GM19035 (cell line): ENCODE measurements around the gene SULT1E1.
"Not testable (repeated sequence)": the region's sequence is repeated elsewhere in the genome, so short reads cannot be mapped to it uniquely, and the experiment has no call there.

Source experiments
- ATAC-seq: cut with Tn5 transposase; IDR thresholded peaks from one replicate; pipeline ENCODE4 v1.9.1; 2021; ENCODE audit not compliant: unreplicated experiment

Gene SULT1E1

DNA sequence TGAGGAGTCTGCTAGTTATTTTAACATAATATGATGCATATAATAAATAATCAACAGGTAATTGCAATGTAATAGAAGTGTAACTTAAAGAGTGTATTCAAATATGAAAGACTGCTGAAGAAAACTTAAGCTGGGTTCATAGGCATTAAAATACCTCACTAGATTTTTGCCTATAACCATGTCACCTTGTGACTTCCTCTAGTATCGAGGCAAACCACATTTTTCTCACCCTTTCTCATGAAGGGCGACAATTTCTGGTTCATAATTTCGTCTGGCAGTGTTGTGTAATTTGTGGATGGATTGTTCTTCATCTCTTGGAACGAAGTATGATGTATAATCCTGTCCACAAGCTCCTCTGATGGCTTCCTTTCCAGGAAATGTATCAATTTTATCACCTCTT lies 16.0 kb downstream of the SULT1E1 start:
- no peak for ATAC-seq

DNA sequence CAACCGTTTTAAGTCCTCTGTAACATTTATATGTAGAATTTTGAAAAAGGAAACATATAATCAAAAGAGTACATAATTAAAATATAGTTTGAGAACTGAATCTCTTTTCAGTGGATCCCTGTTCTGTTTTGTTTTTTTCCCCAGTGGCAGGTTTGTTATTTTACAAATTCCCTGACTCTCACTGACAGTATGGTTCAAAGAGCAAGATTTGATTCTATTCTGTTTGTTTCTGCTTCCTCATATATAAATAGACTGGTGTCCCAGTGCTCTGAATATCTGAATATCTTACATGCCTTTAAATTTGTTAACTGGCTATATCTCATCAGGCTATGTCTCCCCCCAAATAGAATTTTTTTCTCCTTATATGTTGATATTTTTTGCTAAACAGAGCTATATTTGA lies 16.6 kb downstream of the SULT1E1 start:
- ATAC-seq = no peak

DNA sequence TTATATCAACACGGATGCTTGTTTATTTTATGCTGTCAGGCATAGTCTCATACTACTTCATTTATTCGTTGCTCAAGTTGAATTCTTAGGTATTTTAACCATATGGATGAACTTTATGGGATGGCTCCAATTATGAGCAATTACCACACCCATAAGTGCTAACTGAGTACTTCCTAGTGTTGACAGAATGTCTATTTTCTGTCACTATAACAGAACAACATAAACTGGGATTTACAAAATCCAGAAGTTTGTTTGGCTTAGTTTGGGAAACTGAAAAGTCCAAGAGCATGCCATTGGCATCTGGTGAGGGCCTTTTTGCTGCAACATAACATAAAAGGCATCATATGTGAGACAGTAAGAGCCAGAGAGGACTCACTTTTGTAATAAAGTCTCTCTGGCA lies 21.0 kb downstream of the SULT1E1 start:
- ATAC-seq = no peak

DNA sequence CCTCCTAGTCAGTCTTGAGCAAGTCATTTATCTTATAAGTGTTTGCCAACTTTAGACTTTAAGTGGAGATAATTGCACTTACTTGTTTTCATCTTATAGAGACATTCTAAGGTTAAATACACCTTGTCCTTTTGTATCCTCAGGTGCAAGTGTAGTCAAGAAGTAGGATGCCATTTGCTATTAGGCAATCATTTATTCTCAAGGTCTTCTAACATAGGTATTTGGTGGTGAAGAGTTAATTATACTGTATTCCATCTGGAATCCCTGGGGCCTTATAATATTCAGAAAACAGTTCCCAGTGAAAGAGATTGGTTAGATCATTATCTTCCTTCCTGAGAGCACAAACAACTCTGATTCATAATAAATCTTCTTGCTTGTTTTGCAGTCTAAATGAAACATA lies 23.7 kb downstream of the SULT1E1 start:
- ATAC-seq = no peak

DNA sequence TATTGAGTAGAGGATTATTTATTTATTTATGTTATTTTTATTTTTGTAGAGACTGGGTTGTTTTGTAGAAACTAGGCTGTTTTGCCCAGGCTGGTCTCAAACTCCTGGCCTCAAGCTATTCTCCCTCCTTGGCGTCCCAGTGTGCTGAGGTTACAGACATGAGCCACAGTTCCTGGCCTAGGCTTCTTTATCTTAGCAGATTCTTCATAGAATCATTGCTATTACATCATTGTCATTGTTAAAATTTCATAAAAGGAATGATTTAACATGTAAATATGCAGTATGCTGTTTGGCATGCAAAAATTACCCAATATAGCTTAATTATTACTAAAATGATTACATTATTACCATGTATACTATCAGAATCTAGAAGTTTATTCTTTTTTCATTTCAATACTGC lies 24.2 kb downstream of the SULT1E1 start:
- no peak for ATAC-seq

DNA sequence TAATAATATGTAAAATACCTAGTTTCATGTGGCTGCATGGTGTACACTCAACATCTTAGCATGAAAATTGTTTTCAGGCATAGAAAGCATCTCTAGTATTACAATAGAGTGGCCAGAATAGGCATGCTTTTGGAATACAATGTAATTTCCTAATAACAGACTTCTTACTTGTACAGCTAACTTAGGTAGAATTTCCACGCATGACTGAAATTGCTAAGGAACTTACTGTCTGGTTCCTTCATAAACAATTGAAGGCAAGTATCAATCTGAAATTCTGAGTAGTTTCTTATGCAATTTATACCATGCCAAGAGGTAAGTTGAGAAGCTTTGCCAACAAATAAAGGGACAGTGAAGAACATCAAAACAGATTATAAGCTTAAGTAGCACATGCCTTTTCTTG lies 26.7 kb downstream of the SULT1E1 start:
- ATAC-seq = no peak

DNA sequence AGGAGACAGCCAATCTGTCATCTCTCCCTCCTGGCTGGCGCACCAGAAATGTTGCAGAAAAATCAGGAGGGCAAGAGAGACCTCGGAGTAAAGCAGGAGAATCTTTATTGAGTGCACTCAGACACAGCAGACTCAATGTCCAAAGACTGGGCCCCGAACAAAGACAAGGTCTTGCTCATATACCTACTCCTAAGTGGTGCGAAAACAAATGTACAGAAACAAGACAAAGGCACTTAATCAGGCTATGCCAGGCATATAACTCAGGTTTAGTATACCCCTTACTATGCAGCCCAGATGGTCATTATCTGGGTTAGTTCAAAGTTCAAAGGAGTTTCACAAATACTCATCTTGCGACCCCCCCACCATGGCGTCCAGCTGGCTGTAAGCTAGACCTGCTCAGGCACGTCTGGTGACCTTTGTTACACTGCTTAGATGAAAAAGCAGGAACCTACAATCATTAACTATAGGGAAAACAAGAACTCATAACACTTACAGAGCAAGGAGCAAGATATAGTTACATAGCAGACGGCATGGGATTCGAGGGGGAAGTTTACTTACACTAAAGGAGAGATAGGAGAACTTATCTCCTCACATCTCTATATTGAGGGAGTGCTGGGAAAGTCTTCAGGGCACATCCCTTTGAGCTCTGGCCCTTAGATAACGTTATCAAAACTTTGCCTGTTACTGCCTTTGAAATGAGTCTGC lies 27.5 kb downstream of the SULT1E1 start:
- ATAC-seq = no peak

DNA sequence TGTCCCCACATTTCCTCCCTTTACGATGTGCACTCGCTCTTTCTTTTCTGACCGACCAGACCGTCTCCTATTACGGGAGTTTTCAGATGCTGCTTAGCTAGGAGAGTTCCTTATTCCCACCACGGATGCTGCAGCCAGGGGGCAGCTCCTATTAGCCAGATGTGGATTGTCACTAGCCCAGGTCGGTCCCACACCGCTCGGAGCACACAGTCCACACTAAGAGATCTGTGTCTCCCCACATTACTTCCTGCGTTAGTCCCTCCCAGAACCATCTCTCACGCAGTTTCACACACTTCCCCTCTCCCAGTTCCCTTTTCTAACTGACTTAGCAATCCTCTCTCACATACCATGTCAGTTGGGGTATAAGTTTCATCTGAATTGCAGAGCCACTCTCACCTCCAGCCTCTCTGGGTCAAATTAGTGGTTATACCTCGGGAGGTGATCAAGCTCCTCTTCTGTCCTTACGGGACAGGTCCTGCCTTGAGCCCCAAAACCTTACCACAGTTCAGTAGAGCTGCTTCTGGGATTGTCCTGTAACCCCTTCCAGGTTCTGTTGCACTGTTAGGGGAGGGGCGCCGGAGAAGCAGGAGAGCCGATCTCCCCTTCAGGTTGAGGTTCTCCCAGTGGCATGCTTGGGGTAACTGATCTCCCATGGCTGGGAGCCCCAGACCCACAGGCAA lies 28.2 kb downstream of the SULT1E1 start:
- ATAC-seq = peak; percentile 79

DNA sequence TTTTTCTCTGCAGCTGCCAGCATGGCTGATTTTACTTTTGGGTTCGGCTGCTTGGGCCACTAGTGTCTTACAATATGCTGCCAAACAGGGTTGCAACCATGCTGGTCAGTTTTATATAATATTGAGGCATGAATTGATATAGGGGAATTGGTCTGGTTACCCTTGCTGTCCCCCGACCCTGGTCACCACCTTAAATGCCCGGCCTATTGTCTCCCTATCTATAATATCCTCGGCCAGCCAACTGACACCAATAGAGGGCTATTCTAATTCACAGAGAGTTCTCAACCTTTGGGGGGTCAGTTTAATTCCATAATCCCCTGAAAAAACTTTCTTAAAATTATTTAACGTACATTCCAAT lies 28.7 kb downstream of the SULT1E1 start:
- ATAC-seq = no peak

DNA sequence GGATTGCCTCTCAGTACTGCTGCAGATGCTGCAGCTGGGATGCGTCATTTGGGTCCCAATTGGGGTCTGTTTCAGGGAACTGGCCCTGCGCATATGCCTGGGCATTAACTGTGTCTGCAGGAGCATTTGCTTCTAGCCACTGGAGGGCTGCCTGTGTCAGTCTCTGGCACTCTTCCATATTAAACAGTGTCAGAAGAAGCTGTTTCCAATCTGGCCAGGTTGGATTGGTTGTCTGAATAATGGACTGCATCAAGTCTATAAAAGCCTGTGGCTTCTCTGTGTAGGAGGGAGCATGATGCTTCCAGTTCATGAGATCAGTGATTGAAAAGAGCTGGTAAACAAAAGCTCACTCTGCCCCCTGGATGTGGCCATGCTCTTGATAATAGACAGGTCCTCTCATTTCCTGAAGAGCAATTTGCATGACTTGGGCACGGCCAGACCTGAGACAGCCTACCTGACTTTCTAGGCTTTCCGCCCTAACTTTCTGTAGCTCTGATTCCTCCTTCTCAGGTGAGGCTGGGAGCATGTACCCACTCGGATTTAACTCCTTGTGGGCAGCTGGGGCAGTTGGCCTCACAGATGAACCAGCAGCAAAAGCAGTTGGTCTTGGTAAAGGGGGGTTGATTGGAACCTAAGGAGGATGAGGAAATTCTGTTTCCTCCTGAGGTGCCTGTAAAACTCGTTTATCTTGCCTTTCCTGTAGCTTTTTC lies 29.2 kb downstream of the SULT1E1 start:
- peak; percentile 43 for ATAC-seq

DNA sequence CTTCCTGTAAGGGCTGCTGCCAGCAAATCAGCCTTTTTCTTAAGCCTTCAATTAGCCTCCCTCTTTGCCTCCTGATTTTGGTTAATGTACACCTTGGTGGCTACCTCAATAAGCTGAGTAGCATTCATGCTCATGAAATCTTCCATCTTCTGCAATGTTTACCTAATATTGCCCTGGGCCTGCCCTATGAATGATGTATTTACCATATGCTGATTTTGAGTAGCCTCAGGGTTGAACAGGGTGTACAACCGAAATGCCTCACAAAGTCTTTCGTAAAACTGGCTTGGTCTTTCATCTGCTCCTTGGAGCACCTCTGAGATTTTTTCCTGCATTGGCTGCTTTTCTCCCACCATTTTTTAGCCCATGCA lies 29.8 kb downstream of the SULT1E1 start:
- ATAC-seq = no peak

DNA sequence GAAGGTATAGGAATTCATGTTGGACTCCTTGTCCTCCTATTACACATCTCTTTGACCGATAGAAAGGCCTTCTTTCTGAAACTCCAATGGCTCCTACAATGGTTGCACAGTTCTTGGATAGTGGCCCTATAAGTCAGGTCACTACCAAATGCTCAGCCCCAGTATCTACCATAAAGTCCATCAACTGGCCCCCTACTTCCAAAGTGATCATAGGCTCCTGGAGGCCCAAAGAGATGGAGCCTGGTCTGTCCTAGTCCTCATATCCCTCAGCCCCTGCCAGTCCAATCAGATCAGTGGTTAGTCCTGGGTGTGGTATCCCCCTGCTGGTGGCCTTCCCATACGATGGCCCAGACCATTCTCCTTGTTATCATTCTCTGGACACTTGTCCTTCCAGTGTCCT lies 30.3 kb downstream of the SULT1E1 start:
- no peak for ATAC-seq

DNA sequence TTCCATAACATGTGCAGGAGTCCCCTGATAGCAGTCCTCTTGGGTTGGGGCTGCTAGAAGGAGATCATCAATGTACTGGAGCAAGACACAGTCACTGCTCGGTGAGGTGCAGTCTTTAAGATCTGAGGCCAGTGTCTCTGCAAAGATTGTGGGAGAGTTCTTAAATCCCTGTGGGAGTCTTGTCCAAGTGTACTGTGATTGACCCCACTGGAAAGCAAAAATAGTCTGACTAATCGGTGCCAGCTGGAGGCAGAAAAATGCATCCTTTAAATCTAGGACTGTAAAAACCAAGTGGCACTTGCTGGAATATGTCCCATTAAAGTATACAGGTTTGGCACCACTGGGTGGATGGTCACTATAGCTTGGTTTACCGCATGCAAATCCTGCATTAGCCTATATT lies 31.1 kb downstream of the SULT1E1 start:
- ATAC-seq = no peak

DNA sequence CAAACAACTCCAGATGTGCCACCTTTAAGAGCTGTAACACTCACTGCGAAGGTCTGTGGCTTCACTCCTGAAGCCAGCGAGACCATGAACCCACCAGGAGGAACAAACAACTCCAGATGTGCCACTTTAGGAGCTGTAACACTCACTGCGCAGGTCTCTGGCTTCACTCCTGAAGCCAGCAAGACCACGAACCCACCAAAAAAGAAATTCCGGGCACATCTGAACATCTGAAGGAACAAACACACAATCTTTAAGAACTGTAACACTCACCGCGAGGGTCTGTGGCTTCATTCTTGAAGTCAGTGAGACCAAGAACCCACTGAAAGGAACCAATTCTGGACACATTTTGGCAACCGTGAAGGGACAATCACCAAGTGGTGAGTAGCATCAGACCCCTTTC lies 34.9 kb downstream of the SULT1E1 start:
- not testable (repeated sequence) for ATAC-seq

DNA sequence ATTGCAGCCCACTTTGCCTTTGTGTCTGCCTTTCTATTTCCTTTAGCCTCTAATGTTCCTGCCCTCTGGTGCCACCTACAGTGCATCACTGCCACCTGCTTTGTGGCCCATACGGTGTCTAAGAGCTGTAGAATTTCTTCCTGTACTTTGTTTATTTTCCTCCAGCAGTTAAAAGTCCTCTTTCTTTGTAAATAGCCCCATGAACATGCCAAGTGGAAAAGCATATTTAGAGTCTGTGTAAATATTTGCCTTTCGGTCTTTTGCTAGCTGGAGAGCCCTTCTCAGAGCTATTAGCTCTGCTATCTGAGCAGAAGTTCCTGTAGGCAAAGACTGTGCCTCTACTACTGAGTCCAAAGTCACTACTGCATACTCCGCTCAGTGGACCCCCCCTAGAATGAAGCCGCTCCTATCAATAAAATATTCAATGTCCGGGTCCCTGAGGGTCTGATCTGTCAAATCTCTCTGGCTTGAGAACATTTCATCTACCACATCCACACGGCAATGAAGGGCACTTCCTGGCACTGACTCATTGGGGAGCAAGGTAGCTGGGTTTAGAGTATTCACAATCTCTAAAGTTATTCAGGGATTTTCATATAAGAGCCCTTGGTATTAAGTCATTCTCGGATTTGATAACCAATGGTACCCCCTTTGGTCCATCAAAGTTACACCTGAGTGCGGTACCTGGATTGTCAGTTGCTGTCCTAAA lies 36.3 kb downstream of the SULT1E1 start:
- ATAC-seq = peak; percentile 90

DNA sequence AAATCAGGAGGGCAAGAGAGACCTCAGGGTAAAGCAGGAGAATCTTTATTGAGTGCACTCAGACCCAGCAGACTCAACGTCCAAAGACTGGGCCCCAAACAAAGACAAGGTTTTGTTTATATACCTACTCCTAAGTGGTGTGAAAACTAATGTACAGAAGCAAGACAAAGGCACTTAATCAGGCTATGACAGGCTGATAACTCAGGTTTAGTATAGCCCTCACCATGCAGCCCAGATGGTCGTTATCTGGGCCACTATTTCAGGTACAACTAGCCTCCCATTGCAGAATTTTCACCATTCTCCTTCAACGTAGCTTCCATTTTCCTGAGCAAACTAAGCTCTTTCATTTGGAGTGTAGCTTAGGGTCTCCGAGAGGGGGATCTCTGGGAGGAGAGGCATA lies 36.9 kb downstream of the SULT1E1 start:
- ATAC-seq = no peak

DNA sequence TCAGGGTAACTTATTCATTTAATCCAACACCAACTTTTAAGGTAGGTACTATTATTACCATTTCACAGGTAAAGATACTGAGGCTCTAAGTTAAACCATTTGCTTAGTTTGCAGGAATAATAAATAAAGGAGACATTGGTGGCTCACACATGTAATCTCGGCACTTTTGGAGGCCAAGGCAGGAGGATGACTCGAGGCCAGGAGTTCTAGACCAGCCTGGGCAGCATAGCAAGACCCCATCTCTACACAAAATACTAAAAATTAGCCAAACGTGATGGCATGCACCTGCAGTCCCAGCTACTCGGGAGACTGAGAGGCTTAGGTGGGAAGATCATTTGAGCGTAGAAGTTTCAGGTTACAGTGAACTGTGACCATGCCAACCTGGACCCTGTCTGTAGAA lies 37.7 kb downstream of the SULT1E1 start:
- no peak for ATAC-seq

DNA sequence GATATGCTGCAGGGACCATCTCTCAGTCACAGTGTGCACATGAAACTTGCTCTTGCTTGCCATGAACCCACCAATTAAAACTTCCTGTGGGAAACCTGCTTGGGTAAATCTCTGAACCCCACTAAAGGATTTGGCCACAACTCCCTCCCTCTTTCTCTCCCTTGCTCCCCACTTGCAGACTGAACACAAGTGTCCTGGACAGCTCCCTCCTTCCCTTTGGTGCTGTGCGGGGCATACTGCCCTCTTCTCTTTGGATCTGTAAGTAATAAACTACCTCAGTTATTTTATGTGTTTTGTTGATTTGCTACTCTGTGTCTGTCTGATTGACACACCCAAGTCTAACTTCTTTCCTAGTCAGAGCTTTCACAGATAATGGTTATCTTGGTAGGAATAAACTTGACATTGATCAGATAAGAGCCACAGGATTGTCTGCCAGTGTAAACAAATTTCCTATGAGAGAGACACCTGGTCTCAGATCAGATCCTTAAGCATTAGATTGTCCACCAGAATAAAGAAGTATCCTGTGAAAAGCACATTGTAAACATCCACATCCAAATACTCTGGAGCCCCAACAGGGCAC lies 41.8 kb downstream of the SULT1E1 start:
- ATAC-seq = no peak

DNA sequence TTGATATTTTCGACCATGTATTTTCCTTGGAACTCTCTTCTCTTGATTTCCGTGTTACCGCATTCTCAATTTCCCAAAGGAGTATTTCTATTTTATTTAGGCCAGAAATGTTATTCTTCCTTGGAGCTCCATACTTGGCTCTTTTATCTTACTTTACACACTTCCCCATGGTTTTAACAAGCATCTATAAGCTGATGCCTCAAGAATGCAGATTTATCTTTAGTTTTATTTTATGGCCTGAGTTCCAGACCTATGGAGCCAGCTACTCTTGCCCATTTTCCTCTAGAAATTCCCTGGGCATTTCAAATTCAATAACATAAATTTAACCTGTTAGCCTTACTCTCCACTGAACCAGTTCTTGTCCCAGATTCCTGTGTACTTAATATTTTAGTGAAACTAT lies 43.7 kb downstream of the SULT1E1 start:
- ATAC-seq = no peak

DNA sequence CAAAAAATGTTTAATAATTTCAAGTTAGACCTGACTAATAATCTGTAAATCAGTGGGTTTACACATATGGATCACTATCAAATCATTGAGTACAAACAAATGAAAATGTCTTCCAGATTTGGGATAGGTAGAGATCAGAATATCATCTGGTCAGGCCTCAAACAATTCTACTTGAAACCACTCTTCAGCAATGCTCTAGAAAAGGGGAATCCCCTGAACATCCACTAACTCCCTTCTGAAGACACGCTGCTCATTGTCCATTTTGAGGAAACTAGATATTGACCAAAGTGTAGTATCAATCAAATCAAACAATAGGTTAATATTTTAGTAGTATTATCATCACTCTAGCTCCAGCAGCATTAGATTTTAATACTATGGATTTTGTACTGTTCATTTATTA lies 46.3 kb downstream of the SULT1E1 start:
- no peak for ATAC-seq

DNA sequence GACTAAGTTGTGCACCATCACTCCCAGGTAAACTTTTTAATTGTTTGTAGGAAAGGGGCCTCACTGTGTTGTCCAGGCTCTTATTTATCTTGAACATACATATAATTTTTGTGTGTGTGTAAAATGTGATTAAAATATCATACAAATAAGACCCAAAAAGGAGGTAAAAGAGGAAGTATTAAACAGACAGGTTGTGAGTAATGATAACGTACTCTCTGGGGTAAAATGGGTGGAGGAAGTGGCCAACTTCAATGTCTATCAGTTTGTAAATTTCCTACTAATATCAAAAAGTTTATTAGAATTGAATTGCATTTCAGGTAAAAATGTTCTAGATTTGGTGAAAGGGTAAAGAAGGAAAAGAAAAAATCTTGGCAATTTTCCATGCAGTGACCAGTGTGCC lies 48.8 kb downstream of the SULT1E1 start:
- no peak for ATAC-seq
